Activated naive CD8-positive, alpha-beta T cell treated with anti-CD3 and anti-CD28 coated beads, Interleukin-2, amount 10 ng/mL, durations not matched to agents 7 days and 5 days (primary cell): ENCODE measurements around the gene ATIC. TPM values are rescaled to one million over a fixed set of nuclear protein-coding genes. Genes with fewer than 3 reads are reported as not detected.

Experiments
- ATAC-seq: fragments of 150-1000 bp; cut with Tn5 transposase; one replicate; pipeline ENCODE4 v1.10.0; 2021; ENCODE audit warnings: low read depth, moderate library complexity
- POLR2A ChIA-PET: fragments of 350-600 bp; sonication (Branson Sonifier 250); formaldehyde crosslinking; loops from one replicate; lab custom pipeline; 2021; ENCODE audit warnings: antibody characterized with exemption; lab: Charles Lee
- DNase-seq: peaks from one replicate; pipeline ENCODE4 v3.0.0; 2021
- H3K27ac Mint-ChIP-seq: one replicate; pipeline ENCODE4 v1.8.0; 2022; ENCODE audit warnings: mild to moderate bottlenecking, mixed read lengths
- H3K27me3 Mint-ChIP-seq: one replicate; pipeline ENCODE4 v1.8.0; 2022; ENCODE audit warnings: mild to moderate bottlenecking, moderate library complexity, mixed read lengths
- H3K36me3 Mint-ChIP-seq: one replicate; pipeline ENCODE4 v1.8.0; 2021; ENCODE audit warnings: mild to moderate bottlenecking, mixed read lengths
- H3K4me1 Mint-ChIP-seq: one replicate; pipeline ENCODE4 v1.8.0; 2021; ENCODE audit warnings: mixed read lengths
- H3K4me3 Mint-ChIP-seq: one replicate; pipeline ENCODE4 v1.8.0; 2022; ENCODE audit warnings: mild to moderate bottlenecking, moderate library complexity, mixed read lengths
- H3K9me3 Mint-ChIP-seq: one replicate; pipeline ENCODE4 v1.8.0; 2021; ENCODE audit warnings: mixed read lengths
- total RNA-seq, 2 experiments: library from RNA; stranded (reverse); gene quantifications; one replicate each; pipeline ENCODE4 v1.2.3, GENCODE V29; 2021

ATIC gene
- total RNA-seq, 2 experiments from 2014 or later, result 117 to 120 TPM

DNA sequence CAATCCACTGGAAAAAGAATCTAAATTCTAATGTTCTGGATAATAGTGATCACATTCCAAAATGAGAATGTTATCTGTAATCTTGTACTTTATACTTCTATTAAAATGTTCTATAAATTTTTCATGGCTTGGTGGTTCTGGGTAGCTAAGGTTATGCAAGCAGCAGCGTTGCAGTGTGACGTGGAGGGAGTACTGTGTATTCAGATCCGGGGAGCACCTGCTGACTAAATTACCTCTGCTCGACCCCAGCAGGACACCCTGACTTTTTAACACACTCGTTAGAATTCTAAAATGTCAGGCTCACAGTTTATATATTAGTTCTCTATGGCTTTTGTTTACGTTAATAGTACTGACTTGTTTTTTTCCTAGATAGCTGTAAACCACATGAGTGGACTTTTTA, 13.0 kb downstream of the ATIC start:
- Mint-ChIP-seq H3K36me3 (peaks cover 54% of the 10 kb centered on the region), H3K4me1 (peaks cover 21% of the 10 kb centered on the region), H3K27me3 (no peaks in the 10 kb centered on the region), H3K4me3 (no peak overlapping the region), H3K9me3 (no peaks in the 10 kb centered on the region), H3K27ac (no peak overlapping the region)
- DNase-seq (no peak), ATAC-seq (no peak)
- POLR2A ChIA-PET, result no interaction called here

DNA sequence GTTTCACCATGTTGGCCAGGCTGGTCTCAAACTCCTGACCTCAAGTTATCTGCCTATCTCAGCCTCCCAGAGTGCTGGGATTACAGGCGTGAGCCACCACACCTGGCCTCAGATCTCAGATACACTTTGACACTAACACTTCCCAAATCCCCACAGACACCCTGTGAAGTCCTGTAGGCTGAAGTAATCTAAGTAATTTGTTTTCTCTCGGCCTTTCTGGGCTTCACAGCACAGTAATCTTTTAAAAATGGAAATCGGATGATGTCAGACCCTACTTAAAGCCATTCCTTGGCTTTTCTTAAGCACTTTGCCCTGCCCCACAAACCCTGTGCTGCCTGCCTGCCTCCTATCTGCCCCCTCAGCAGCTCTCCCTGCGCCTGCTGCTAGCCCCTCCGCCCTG, 16.2 kb downstream of the ATIC start:
- Mint-ChIP-seq H3K4me3 (no peak overlapping the region), H3K27ac (no peak overlapping the region), H3K27me3 (no peaks in the 10 kb centered on the region), H3K4me1 (peaks cover 17% of the 10 kb centered on the region), H3K36me3 (peaks cover 52% of the 10 kb centered on the region), H3K9me3 (no peaks in the 10 kb centered on the region)
- DNase-seq, result no peak
- ATAC-seq, result no peak
- POLR2A ChIA-PET, result no interaction called here

DNA sequence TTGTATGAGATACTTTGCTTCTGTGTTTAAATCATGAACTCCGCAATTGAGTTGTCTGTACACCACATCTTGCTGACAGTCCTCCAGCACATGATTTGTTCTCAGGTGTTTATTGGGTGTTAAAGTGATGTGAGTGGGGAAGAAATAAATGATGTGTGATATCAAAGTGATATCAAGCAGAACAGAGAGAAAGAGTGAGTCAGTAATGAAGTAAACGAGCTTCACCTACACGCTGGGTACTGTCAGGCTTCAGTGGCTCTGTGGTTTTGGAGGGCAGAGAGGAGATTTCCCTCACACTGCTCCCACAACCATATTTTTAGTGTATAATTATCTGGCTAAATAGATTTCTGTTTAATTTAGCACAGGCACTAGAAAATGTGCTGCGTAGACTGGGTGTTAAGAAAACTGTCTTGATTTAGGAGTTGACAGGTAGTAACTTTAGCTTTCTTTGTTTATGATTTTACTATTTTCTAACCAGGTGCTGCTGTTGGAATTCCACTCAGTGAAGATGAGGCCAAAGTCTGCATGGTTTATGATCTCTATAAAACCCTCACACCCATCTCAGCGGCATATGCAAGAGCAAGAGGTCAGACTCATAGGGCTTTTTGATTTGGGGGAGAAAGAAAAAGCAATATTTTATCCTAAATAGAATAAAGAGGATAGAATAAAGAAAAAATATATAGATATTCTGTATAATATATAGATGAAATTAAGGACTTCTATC, 21.2 kb downstream of the ATIC start:
- DNase-seq, result no peak
- Mint-ChIP-seq H3K27ac (peak overlapping the region; percentile 46), H3K4me3 (no peak overlapping the region), H3K9me3 (no peaks in the 10 kb centered on the region), H3K4me1 (peaks cover 11% of the 10 kb centered on the region), H3K36me3 (peaks cover 41% of the 10 kb centered on the region), H3K27me3 (no peaks in the 10 kb centered on the region)
- POLR2A ChIA-PET, result no interaction called here
- ATAC-seq, result no peak

DNA sequence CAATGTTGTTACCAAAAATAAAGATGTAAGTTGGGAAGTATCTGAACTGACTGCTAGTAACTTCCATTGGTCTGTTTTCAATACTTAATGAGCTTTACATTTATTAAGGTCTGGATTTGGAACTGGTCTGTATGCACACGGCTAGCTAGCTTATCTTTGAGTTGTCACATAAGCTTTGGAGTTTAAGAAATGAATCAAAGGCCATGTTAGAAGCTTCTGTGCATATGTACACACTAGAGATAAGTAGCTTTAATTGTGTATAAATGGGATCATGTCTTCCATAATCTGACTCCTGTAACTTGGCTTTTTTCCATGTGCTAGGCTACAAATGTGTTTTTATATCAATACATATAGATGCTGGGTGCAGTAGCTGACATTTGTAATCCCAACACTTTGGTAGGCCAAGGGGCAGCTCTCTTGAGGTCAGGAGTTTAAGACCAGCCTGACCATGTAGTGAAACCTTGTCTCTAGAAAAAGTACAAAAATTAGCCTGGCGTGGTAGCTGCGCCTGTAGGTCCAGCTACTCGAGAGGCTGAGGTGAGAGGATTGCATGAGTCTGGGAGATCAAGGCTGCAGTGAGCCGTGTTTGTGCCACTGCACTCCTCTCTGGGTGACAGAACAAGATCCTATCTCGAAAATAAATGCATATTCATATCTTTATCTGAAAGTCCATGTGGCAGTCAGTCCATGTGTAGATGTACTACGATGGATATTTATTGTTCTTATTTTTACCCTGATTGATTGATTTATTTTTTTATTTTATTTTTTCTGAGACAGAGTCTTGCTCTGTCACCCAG, 27.2 kb downstream of the ATIC start:
- Mint-ChIP-seq H3K27me3 (no peaks in the 10 kb centered on the region), H3K36me3 (peaks cover 49% of the 10 kb centered on the region), H3K4me3 (no peak overlapping the region), H3K4me1 (peaks cover 2% of the 10 kb centered on the region), H3K27ac (no peak overlapping the region), H3K9me3 (no peaks in the 10 kb centered on the region)
- DNase-seq (no peak), ATAC-seq (no peak)
- POLR2A ChIA-PET, result no interaction called here

DNA sequence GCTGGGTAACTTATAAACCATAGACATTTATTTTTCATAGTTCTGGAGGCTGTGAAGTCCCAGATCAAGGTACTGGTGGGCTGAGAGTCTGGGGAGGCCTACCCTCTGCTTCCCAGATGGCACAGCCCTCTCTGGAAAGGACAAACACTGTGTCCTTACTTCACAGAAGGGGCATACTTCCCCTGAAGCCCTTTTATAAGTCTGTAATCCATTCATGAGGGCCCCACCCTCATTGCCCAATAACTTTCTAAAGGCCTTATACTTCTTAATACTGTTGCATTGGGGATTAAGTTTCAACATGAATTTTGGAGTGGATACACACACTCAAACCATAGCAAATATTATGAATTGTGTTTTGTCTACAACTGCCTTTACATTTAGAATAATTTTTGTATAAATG, 36.0 kb downstream of the ATIC start:
- ATAC-seq (no peak), DNase-seq (no peak)
- H3K4me3 Mint-ChIP-seq, result no peak overlapping the region
- POLR2A ChIA-PET, result no interaction called here
- no peaks in the 10 kb centered on the region for H3K9me3 Mint-ChIP-seq
- H3K27me3 Mint-ChIP-seq, result no peaks in the 10 kb centered on the region
- peaks cover 49% of the 10 kb centered on the region for H3K36me3 Mint-ChIP-seq
- no peaks in the 10 kb centered on the region for H3K4me1 Mint-ChIP-seq
- no peak overlapping the region for H3K27ac Mint-ChIP-seq

DNA sequence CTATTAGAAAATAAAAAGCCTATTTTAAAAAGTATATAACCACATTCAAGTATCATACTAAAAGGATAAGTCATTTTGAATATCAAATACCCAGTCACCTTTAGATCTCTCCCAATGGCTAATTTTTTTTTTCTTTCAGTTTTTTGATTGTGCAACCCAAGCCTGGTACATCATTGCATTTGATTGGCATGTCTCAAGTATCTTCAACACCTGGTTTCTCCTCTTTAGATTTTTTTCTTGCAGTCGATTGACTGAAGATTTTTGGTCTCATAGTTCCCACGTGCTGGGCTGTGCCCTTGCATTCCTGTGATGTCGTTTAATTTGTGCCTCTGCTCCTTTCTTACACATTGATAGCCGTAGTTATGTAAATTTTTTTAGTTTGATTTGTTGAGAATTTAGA, 40.7 kb downstream of the ATIC start:
- no peaks in the 10 kb centered on the region for H3K27me3 Mint-ChIP-seq
- H3K36me3 Mint-ChIP-seq, result peaks cover 49% of the 10 kb centered on the region
- no peaks in the 10 kb centered on the region for H3K9me3 Mint-ChIP-seq
- ATAC-seq (no peak), DNase-seq (no peak)
- H3K4me1 Mint-ChIP-seq, result no peaks in the 10 kb centered on the region
- POLR2A ChIA-PET, result no interaction called here
- no peak overlapping the region for H3K27ac Mint-ChIP-seq
- H3K4me3 Mint-ChIP-seq, result no peak overlapping the region

DNA sequence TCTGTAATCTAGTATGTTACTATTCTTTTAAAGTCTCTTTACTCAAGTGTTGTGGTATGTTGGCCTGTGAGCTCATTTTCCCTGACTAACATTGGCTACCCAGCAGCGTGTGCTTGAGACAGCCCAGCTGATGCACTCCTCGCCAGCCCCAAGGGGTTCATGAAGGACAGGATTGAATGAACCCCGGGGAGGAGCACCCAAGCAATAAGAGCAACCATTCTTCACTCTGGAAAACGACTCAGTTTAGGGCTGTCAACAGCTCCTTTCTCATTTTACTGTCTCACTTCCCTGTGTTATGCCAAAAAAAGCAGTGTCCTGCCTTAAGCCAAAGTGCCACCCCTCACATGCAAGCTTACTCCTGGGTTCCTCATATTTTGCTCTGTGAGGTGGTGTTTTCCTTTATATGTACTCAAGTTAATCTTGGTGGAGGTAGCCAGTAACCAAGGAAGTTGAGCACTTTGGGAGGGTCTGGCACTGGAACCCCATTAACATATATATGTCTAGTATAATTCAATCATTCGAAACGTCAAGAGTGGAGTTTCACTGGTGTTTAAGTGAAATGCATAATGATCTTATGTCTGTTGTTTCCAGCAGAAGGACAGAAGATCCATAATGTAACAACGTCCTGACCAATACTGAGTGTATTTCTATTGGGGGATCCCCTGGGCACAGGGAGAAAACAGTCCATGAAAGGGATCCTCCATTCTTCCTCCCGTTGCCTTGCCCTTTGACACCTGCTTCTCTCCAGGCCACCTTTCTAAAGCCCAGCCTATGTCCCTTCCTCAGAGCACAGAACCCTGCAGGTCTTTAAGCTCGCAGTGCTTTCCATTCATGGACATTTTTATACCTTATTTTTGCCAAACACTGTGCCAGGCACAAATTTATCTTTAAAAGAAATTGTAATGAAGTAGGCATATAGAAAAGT, 43.2 kb downstream of the ATIC start:
- Mint-ChIP-seq H3K4me1 (no peaks in the 10 kb centered on the region), H3K36me3 (peaks cover 37% of the 10 kb centered on the region), H3K27me3 (no peaks in the 10 kb centered on the region), H3K9me3 (no peaks in the 10 kb centered on the region), H3K27ac (no peak overlapping the region), H3K4me3 (no peak overlapping the region)
- ATAC-seq (no peak), DNase-seq (no peak)
- POLR2A ChIA-PET, result no interaction called here

DNA sequence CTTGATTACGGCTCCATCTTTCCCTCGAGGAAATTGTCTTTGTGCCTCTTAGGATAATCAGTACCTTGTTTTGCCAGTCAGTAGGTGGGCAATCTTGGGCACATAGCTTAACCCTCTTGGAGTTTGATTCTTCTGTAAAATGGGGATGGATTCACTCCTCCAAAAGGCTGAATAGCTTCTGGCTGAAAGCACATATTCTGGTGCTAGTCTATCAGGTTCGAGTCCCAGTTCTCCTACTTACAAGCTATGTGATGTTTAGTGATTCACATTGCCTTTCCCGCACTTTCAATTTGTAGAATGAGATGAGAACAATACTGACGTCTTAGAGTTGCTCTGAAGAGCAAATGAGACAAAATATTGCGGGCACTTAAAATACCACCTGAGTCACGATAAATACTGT, 43.9 kb downstream of the ATIC start:
- Mint-ChIP-seq H3K36me3 (peaks cover 32% of the 10 kb centered on the region), H3K9me3 (no peaks in the 10 kb centered on the region), H3K4me3 (no peak overlapping the region), H3K27me3 (no peaks in the 10 kb centered on the region), H3K27ac (no peak overlapping the region), H3K4me1 (no peaks in the 10 kb centered on the region)
- DNase-seq (no peak), ATAC-seq (no peak)
- POLR2A ChIA-PET, result no interaction called here

DNA sequence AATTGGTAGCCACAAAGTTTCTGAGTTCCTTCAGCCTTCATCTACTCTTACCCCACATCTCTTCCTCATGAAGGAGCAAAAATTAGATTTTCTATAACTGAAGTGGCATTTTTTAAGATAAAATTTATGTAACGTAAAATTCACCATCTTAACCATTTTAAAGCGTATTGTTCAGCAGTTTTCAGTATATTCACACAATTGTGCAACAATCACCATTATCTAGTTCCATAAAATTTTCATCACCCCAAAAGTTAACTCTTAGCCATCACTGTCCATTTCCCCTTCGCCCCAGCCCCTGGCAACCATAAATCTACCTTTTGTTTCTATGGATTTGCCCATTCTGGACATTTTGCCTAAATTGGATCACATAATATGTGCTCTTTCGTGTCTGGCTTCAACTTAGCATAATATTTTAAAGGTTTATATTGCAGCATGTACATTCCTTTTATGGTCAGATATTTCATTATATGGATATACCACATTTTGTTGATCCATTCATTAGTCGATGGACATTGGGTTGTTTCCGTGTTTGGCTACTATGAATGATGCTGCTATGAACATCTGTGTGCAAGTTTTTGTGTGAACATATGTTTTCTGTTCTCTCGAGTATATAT, 44.6 kb downstream of the ATIC start:
- POLR2A ChIA-PET, result no interaction called here
- H3K27me3 Mint-ChIP-seq, result no peaks in the 10 kb centered on the region

DNA sequence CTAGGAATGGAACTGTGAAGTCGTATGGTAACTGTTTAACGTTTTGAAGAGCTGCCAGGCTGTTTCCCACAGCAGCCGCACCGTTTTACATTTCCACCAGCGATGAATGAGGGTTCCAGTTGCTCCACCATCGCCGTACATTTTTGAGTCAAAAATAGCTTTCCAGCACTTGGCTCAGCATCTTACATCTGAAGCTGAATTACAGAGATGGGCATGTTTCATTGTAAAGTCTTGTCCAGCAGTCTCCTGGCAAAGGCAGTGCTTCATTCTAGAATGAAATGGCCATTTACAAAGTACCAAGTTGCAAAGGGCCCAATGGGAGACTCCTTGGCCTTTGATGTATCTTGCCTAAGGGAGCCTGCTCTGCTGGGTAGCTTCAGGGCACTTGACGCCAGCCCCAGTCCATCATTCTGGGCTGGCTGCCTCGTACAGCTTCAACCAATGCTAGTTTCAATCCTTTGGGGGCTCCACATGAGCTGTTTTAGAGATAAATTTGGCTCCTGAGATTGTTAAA, 45.1 kb downstream of the ATIC start:
- Mint-ChIP-seq H3K4me1 (no peaks in the 10 kb centered on the region), H3K27me3 (no peaks in the 10 kb centered on the region), H3K4me3 (no peak overlapping the region), H3K27ac (no peak overlapping the region), H3K9me3 (no peaks in the 10 kb centered on the region), H3K36me3 (peaks cover 26% of the 10 kb centered on the region)
- POLR2A ChIA-PET, result no interaction called here
- ATAC-seq, result no peak
- DNase-seq, result no peak

More for the DNA sequence above, 44.6 kb downstream of the ATIC start:
- Mint-ChIP-seq H3K4me3 (no peak overlapping the region), H3K36me3 (peaks cover 31% of the 10 kb centered on the region), H3K9me3 (no peaks in the 10 kb centered on the region), H3K4me1 (no peaks in the 10 kb centered on the region), H3K27ac (no peak overlapping the region)
- ATAC-seq (no peak), DNase-seq (no peak)

DNA sequence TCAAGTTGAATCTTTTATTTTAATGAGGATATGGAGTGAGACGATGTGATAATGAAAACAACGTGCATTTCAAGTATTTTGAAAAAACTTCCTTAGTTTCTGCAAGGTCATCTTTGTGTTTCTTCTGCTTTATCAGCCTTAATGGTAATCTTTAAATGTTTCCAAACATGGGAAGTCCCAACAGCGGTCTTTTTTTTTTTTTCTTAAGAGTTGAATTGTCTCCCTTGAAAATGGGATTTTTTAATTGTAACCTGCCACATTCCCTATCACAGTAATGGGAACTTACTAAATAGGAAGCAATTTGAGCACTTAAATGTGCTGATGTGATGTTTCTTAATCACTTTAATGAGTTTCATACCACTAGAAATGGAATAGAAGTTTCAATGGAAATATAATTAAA, 45.8 kb downstream of the ATIC start:
- DNase-seq, result no peak
- POLR2A ChIA-PET, result no interaction called here

DNA sequence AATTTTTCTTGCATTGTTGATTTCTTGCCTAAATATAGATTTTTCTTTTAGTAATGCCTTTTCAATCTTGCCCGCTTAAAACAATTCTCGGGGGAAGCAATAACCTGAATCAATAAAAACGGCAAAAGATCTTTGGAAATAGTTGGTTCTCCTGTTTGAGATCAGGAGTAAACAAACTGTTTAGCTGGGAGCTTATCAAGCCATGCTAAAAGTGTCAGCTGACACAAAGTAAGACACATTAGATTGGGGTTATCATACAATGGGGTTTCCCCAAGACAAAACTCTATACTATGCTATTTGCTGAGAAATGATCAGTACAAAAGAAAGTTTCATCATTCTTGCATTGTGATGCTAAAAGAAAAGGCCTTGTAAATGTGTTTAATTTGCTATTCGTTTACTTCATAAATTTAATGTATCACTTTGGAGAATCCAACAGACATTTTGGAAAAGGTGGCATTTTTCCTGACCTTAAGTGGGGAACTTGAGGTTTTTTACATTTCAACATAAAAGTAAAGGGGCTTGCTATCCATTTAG, 46.5 kb downstream of the ATIC start:
- peaks cover 28% of the 10 kb centered on the region for H3K36me3 Mint-ChIP-seq
- ATAC-seq (no peak), DNase-seq (no peak)
- H3K4me3 Mint-ChIP-seq, result no peak overlapping the region
- POLR2A ChIA-PET, result no interaction called here
- no peaks in the 10 kb centered on the region for H3K27me3 Mint-ChIP-seq
- H3K9me3 Mint-ChIP-seq, result no peaks in the 10 kb centered on the region
- no peak overlapping the region for H3K27ac Mint-ChIP-seq
- no peaks in the 10 kb centered on the region for H3K4me1 Mint-ChIP-seq

More for the DNA sequence above, 45.8 kb downstream of the ATIC start:
- Mint-ChIP-seq H3K9me3 (no peaks in the 10 kb centered on the region), H3K4me3 (no peak overlapping the region), H3K36me3 (peaks cover 29% of the 10 kb centered on the region), H3K4me1 (no peaks in the 10 kb centered on the region), H3K27ac (no peak overlapping the region), H3K27me3 (no peaks in the 10 kb centered on the region)
- no peak for ATAC-seq
